Measurements from ENCODE around the gene GPR15. TPM values are rescaled to one million over a fixed set of nuclear protein-coding genes. Genes with fewer than 3 reads are reported as not detected.

Gene GPR15
- total RNA-seq, 1 experiment from 2014 or later, result not detected

GRCh38 chr3:98518816-98519215 lies 13.0 kb upstream of the GPR15 start:
- no peak overlapping the region for H2BK12ac ChIP-seq (ENCODE audit: insufficient read length, low read depth, low read length)
- H3K9ac ChIP-seq (ENCODE audit: extremely low read depth, insufficient read length, low read length), result no peak overlapping the region
- no peaks in the 10 kb centered on the region for H4K20me1 ChIP-seq (ENCODE audit: control insufficient read depth, insufficient read depth, insufficient read length)
- no peak overlapping the region for H3K56ac ChIP-seq (ENCODE audit: insufficient read length, low read depth, low read length)
- peaks cover 9% of the 10 kb centered on the region for H3K23me2 ChIP-seq (ENCODE audit: insufficient read length, low read depth, low read length, poor library complexity, severe bottlenecking)
- no peak for DNase-seq
- no peak for TF ChIP-seq CTCF (conservative IDR thresholded peaks at IDR 0.05)
- H3K27ac Mint-ChIP-seq, result no peak overlapping the region
- H4K5ac ChIP-seq (ENCODE audit: insufficient read length, low read depth, low read length), result no peak overlapping the region
- H3K4ac ChIP-seq (ENCODE audit: low read depth, low read length), result no peak overlapping the region
- H2BK5ac ChIP-seq (ENCODE audit: insufficient read length, low read length), result no peak overlapping the region
- peaks cover 11% of the 10 kb centered on the region; the same call in 1 of the 2 replicates for H3K79me2 ChIP-seq (ENCODE audit: insufficient read depth, low read length)
- H3K4me2 ChIP-seq (ENCODE audit: insufficient read depth, insufficient read length, low read length), result no peak overlapping the region
- no peaks in the 10 kb centered on the region for H3K27me3 ChIP-seq (ENCODE audit: insufficient read depth, low read length)
- no peak overlapping the region for H2BK120ac ChIP-seq (ENCODE audit: low read depth, low read length, poor library complexity, severe bottlenecking)
- H2AK5ac ChIP-seq (ENCODE audit: insufficient read length, low read length), result no peak overlapping the region
- H3K23ac ChIP-seq (ENCODE audit: insufficient read length, low read depth, low read length), result no peak overlapping the region
- WGBS (ENCODE audit: extremely low coverage, insufficient read length, low lambda C conversion rate), result no CpG with 5 or more reads among the region's 2 CpGs
- no peak overlapping the region for H4K8ac ChIP-seq (replicated peaks; ENCODE audit: insufficient read length, low read depth, low read length)
- H3K4me1 Mint-ChIP-seq, result peaks cover 24 to 36% of the 10 kb centered on the region in 2 experiments
- H2BK15ac ChIP-seq (ENCODE audit: low read depth, low read length), result no peak overlapping the region
- H2BK20ac ChIP-seq (ENCODE audit: low read depth, low read length, poor library complexity, severe bottlenecking), result no peak overlapping the region
- no peak overlapping the region for H3T11ph ChIP-seq (ENCODE audit: low read length)
- no peak overlapping the region for H3K27ac ChIP-seq (ENCODE audit: insufficient read length, low read depth, low read length)
- H3K9me3 ChIP-seq (ENCODE audit: control insufficient read depth, low read depth, low read length), result no peaks in the 10 kb centered on the region
- H3K36me3 Mint-ChIP-seq (ENCODE audit: insufficient read depth in 1 of 3, low read depth in 3 of 3), result peaks cover 17 to 52% (median 43%) of the 10 kb centered on the region in 3 experiments
- H3K27me3 Mint-ChIP-seq (ENCODE audit: low read depth), result no peaks in the 10 kb centered on the region
- no peaks in the 10 kb centered on the region for H3K79me1 ChIP-seq (ENCODE audit: insufficient read depth, low read depth, low read length, poor library complexity, severe bottlenecking)
- H3K14ac ChIP-seq (ENCODE audit: insufficient read depth, low read length), result no peak overlapping the region
- H3K18ac ChIP-seq (ENCODE audit: insufficient read length, low read depth, low read length), result no peak overlapping the region
- H3K9me3 Mint-ChIP-seq, result no peaks in the 10 kb centered on the region
- no peak overlapping the region for H3K4me3 Mint-ChIP-seq
- no peak overlapping the region for H2AFZ ChIP-seq (ENCODE audit: low read length)
- H3K4me1 ChIP-seq (ENCODE audit: insufficient read depth, low read length), result peaks cover 2% of the 10 kb centered on the region
- H4K91ac ChIP-seq (ENCODE audit: insufficient read length, low read depth, low read length), result no peak overlapping the region
